HL-60 (cell line): ENCODE measurements around the gene DAZAP1.
A peak's percentile ranks its signal among the peaks of the same experiment; 100 is the strongest.

Experiments used
- DNase-seq, 2 experiments: peaks; one replicate each; pipeline ENCODE4 v3.0.0-alpha.2; 2010 to 2020; ENCODE audit warnings: low read depth in 1 of 2, low spot score in 1 of 2
- H3K27ac ChIP-seq: fragments of 250-450 bp; sonication (Bioruptor Pico); replicated peaks from 2 replicates; pipeline ENCODE4 v1.5.1; 2020; ENCODE audit warnings: mild to moderate bottlenecking, moderate library complexity
- H3K27me3 ChIP-seq: fragments of 250-450 bp; sonication (Bioruptor Pico); 2 replicates; pipeline ENCODE4 v1.5.1; 2021; ENCODE audit warnings: mild to moderate bottlenecking, moderate library complexity; ENCODE audit not compliant: insufficient read depth, poor library complexity, severe bottlenecking
- H3K4me3 ChIP-seq: replicated peaks from 2 replicates; pipeline ENCODE4 v1.5.1; 2011; ENCODE audit warnings: mild to moderate bottlenecking, control low read depth, low read length; ENCODE audit not compliant: insufficient read depth
- GABPA ChIP-seq: IDR thresholded peaks from 2 replicates; pipeline ENCODE4 v1.6.1; 2012; ENCODE audit warnings: low read depth
- POLR2AphosphoS5 ChIP-seq: IDR thresholded peaks from 2 replicates; pipeline ENCODE4 v1.6.1; 2012; ENCODE audit warnings: low read depth
- SPI1 ChIP-seq: IDR thresholded peaks from 2 replicates; pipeline ENCODE4 v1.6.1; 2012; ENCODE audit warnings: low read depth, mild to moderate bottlenecking, borderline replicate concordance
- TF ChIP-seq, protein P1 (sequence below): IDR thresholded peaks from 2 replicates; pipeline ENCODE4 v1.6.1; 2012; ENCODE audit warnings: low read depth; ENCODE audit not compliant: insufficient replicate concordance
- TF ChIP-seq, protein P2 (sequence below): IDR thresholded peaks from one replicate; pipeline ENCODE4 v1.5.1; 2011; ENCODE audit warnings: low read length, control low read depth, inconsistent platforms; ENCODE audit not compliant: insufficient read depth

The DAZAP1 gene

DNA sequence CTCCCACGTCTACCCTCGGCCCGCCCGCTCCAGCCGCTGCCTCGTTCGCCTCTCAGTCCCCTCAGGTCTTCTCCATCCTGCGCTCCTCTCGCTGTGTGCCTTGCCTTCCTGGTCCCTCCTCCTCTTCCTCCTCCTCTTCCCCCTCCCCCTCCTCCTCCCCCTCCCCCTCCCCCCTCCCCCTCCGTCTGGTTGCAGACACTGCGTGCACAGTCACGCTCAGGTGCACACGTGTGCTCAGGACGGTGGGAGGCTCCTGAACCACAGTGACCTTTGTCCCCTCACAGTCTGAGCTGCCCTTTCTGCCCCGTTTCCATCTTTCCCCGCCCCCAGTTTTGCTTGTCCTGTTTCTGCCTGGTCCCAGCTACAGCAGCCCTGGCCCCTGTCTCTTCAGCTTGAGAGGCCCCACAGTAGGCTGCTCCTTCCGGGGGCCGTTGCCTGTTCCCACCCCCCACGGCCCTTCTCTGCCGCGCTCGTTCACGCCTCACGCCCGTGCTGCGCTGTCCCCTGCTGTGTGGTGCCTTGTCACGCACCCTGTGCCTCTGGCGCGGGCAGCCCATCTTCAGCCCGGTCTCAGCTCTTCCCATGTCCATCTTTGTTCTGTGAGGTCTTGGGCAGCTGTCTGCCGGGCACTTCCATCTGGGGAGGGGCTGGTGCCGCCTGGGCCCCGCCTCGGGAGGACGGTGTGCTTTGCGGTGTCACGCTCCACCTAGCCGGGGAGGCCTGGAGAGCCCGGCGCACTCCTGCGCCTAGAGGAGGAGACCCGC, 17.0 kb downstream of the DAZAP1 start:
- no peak overlapping the region for H3K4me3 ChIP-seq
- no peak overlapping the region for H3K27ac ChIP-seq
- TF ChIP-seq POLR2AphosphoS5, result 0 out of 2 replicates have a peak, but pooled peaks have one; percentile 8
- TF ChIP-seq, protein P1, sequence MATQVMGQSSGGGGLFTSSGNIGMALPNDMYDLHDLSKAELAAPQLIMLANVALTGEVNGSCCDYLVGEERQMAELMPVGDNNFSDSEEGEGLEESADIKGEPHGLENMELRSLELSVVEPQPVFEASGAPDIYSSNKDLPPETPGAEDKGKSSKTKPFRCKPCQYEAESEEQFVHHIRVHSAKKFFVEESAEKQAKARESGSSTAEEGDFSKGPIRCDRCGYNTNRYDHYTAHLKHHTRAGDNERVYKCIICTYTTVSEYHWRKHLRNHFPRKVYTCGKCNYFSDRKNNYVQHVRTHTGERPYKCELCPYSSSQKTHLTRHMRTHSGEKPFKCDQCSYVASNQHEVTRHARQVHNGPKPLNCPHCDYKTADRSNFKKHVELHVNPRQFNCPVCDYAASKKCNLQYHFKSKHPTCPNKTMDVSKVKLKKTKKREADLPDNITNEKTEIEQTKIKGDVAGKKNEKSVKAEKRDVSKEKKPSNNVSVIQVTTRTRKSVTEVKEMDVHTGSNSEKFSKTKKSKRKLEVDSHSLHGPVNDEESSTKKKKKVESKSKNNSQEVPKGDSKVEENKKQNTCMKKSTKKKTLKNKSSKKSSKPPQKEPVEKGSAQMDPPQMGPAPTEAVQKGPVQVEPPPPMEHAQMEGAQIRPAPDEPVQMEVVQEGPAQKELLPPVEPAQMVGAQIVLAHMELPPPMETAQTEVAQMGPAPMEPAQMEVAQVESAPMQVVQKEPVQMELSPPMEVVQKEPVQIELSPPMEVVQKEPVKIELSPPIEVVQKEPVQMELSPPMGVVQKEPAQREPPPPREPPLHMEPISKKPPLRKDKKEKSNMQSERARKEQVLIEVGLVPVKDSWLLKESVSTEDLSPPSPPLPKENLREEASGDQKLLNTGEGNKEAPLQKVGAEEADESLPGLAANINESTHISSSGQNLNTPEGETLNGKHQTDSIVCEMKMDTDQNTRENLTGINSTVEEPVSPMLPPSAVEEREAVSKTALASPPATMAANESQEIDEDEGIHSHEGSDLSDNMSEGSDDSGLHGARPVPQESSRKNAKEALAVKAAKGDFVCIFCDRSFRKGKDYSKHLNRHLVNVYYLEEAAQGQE, result no peak
- H3K27me3 ChIP-seq, result no peaks in the 10 kb centered on the region
- no peak for DNase-seq

DNA sequence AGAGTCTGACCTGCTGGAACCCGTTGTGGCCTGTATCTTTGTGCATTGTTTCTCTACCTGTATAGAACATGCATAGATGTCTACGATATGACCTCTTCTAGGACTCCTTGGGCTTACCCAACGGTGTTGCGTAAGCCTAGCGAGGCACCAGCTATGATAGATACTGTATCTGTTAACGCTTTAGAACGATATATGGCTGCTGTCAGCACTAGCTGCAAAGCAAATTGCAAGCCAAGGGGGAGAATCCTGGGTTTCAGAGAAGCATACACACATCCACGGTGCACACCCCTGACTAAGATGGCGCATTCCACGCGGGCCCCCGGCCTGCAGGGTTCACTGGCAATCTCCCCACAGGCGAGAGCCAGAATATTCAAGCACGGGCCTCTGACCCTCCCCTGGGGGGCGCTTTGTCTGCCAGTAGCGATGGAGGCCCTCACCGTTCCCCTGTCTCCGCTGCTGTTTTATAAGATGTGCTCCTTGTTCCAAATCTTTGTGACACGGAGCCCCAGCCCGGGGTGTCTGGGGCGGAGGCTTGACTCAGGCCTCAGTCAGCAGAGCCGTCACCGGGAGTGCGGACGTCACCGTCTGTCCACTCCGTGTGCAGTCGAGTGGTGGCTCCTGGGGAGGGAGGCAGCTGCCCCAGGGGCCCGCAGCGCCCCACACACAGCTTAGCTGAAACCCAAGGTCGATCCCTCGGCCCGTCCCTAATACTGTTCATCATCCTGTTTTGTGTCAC, 17.9 kb downstream of the DAZAP1 start:
- no peak for TF ChIP-seq POLR2AphosphoS5
- no peak for TF ChIP-seq GABPA
- DNase-seq, result peak in 1 of 2 experiments; percentile 43
- H3K27ac ChIP-seq, result no peak overlapping the region
- H3K27me3 ChIP-seq, result no peaks in the 10 kb centered on the region
- H3K4me3 ChIP-seq, result no peak overlapping the region

DNA sequence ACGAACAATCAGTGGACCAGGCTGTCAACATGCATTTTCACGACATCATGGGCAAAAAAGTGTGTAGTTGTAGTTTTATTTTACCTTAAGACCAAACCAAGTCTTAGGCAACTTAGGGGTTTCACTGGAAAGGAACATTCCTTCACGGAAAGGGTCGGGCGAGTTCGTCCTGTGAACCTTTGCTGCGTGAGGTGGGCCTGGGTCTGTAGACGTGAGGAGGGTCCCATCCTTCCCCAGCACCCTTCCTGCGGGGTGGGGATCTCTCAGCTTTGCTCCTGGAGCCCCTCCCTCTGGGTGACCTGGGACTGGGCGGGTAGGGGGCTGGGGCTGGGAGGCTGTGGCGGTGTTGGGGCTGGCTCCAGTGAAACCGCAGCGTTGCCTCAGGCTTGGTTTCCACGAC, 18.5 kb downstream of the DAZAP1 start:
- DNase-seq, result no peak
- TF ChIP-seq, protein P1, result no peak
- TF ChIP-seq, protein P2, sequence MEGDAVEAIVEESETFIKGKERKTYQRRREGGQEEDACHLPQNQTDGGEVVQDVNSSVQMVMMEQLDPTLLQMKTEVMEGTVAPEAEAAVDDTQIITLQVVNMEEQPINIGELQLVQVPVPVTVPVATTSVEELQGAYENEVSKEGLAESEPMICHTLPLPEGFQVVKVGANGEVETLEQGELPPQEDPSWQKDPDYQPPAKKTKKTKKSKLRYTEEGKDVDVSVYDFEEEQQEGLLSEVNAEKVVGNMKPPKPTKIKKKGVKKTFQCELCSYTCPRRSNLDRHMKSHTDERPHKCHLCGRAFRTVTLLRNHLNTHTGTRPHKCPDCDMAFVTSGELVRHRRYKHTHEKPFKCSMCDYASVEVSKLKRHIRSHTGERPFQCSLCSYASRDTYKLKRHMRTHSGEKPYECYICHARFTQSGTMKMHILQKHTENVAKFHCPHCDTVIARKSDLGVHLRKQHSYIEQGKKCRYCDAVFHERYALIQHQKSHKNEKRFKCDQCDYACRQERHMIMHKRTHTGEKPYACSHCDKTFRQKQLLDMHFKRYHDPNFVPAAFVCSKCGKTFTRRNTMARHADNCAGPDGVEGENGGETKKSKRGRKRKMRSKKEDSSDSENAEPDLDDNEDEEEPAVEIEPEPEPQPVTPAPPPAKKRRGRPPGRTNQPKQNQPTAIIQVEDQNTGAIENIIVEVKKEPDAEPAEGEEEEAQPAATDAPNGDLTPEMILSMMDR, result no peak
- TF ChIP-seq GABPA, result no peak
- no peak for TF ChIP-seq SPI1
- no peak for TF ChIP-seq POLR2AphosphoS5
- H3K27ac ChIP-seq, result no peak overlapping the region

DNA sequence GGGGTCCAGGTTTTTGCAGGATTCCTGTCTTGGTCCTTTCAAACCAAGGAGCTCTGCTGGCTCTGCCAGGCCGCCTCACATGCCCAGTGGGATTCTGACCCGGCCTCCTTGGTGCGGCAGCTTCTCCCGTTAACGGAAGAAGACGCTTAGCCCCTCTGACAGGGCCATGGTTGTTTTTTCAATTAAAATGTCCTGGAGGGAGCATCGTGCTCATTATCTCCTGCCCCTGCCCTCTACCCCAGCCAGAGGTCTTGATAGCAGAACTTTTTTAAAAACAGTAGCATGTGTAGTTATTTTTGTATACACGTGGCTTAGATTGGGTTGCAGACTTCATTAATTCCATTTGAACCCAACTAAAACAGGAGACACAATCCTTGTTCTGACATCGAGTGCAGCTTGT, 19.4 kb downstream of the DAZAP1 start:
- TF ChIP-seq, protein P1, result no peak
- TF ChIP-seq, protein P2, result no peak
- TF ChIP-seq GABPA (no peak), POLR2AphosphoS5 (no peak), SPI1 (no peak)
- Histone ChIP-seq H3K27ac (no peak overlapping the region), H3K4me3 (no peak overlapping the region), H3K27me3 (no peaks in the 10 kb centered on the region)
- DNase-seq, result no peak

More for the DNA sequence above, 18.5 kb downstream of the DAZAP1 start:
- H3K27me3 ChIP-seq, result no peaks in the 10 kb centered on the region
- no peak overlapping the region for H3K4me3 ChIP-seq
